Activated T-cell treated with anti-CD3 and anti-CD28 coated beads for 24 hours (primary cell): ENCODE data around the gene RANBP3.
A peak's percentile ranks its signal among the peaks of the same experiment; 100 is the strongest.
"Not testable (repeated sequence)": the region's sequence is repeated elsewhere in the genome, so short reads cannot be mapped to it uniquely, and the experiment has no call there.

Experiments
- DNase-seq: peaks from one replicate; pipeline ENCODE4 v3.0.0-alpha.2; 2020; ENCODE audit warnings: low read depth

Gene RANBP3

DNA sequence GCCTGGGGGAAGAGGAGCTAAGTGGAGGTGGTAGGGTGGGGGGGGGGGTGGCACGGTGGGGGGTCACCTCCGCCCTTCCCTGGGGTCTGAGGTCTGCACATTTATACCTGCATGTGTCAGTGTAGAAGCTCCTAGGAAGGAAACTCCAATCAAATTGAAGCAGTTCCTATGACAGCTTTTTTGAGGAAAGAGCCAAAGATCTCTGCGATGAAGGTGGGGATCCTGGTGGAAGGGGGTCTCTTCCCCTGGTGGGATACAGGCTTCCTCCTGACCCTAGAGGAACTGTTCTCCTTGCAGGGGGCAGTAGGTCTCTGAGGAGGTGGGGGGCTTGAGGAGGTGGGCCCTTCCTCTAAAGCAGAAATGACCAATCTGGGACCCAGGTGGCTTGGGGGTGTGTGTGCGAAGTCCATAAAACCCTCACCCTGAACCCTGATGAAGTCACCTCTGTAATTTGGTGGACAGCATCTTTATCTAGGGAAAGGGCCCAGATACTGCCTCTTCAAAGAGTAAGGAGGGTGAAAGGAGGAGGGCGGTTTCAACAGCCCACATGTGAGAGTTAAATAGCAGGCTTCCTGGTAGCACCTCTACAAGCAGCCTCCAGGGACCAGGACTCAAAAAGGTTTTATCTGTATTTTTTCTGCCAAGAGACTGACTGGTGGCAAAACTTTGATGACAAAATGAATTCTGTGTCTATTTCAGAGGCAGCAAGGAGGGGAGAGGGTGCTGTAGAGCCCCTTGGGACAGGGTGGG, 12.9 kb downstream of the RANBP3 start:
- DNase-seq, result no peak

- no peak for DNase-seq
Measured at GRCh38 chr19:5963855-5964254, 14.1 kb downstream of the RANBP3 start.

DNA sequence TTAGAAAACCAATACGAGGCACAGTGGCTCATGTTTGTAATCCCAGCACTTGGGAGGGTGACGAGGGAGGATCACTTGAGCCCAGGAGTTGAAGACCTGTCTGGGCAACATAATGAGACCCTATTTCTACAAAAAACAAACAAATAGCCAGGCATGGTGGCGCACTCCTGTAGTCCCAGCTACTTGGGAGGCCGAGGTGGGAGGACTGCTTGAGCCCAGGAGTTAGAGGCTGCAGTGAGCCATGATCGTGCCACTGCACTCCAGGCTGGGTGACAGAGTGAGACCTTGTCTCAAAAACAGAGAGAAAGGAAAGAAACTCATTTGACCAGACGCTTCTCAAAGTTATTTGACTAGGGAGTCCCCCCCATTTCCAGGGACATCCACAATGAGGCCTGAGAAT, 14.7 kb downstream of the RANBP3 start:
- not testable (repeated sequence) for DNase-seq

- peak; percentile 39 for DNase-seq
Measured at GRCh38 chr19:5961969-5962945, 15.7 kb downstream of the RANBP3 start.

DNA sequence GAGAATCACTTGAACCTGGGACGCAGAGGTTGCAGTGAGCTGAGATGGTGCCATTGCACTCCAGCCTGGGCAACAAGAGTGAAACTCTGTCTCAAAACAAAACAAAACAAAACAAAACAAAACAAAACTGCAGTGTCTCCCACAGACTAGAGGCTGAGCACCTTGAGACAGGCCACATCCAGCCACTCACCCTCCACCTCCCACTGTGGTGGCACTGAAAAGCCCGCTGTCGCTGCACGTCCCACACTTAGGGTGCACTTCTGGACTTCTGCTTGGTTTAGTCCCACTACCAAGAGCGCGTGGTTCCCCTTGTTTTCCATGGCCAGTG, 16.3 kb downstream of the RANBP3 start:
- not testable (repeated sequence) for DNase-seq

DNA sequence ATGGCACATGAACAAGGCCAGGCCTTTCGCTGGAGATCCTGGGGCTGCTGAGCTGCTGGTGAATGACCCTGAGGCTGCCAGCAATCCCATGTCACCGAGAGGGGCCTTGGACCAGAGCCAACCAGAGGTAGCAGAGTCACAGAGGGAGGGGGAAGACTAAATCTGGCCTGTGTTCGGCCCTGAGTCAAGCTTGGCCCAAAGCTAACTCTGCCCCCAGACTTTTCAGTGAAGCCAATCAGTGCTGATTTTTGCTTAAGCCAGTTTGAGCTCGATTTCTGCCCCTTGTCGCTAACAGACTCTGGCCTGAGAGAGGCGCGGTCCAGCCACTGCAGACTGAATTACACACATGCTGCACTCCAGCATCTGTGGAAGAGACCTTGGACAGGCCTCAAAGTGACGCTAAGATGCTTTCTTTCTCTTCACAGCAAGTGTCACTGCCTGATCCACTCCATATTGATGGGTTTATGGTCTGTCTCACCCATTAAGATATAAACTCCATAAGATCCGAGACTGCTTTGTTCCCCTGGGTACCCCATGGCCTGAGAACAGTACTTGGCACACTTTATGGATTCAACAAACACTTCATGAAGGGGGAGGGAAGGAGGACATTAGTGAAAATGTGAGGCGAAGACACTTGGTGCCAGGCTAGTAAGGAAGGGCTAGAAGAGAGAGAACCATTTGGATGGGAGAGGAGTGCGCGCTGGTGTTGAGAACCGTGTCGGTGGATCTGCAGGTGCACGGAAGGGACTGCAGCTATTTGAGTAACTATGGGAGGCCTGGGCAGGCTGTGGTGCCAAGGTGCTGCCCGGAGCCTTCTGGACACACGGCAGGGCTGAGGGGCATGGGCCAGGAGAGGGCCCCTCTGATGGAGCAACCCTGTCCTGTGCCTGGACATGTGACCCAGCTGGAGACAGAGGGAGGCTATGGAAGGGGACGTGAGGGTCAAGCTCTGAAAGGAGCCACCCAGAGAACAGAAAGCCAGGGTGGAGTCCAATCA, 17.6 kb downstream of the RANBP3 start:
- no peak for DNase-seq

DNA sequence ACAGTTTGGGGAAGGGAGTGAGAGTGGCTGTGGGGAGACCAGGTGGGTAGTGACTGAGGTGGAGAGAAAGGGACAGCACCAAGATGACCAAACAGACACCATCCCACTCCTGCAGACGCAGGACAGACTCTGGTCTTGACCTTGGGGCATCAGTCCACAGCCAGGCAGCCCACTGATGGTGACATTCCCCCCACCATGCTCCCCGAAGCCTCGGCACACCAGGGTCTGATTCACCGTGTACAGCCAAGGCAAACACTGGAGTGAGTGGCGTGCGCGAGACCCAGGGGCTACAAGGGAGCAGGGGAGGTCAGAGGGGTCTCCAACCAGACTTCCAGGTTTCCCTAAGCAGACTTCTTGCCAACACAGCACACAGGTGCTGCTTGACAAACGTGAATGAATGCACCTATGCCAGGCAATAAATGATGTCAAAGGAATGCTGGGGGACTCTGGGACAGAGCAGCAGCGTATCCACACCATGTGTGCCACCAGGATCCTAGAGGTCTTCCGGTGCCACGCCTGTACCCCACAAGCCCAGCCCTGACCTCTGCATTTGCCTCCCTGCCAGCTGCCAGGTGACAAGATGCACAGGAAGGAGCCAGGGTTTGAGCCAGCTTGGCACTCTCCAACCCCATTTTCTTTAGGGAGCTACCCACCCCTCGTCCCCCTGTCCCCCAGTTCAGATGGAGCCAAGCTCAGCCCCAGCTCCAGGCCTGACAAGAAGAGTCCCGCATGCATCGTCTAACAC, 18.5 kb downstream of the RANBP3 start:
- no peak for DNase-seq

DNA sequence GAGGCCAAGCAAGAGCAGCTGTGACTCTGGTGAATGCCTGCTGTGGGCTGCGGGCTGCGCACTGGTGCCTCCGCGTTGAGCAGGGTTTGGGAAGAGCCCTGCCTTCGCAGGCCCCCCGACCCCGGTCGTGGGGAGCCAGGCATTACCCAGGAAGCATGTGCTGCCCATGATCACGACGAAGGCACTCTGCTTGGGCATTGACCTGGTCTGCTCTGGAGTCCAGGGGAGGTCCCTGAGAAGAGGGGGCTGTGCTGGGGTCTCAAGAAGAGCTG, 19.2 kb downstream of the RANBP3 start:
- DNase-seq, result no peak

DNA sequence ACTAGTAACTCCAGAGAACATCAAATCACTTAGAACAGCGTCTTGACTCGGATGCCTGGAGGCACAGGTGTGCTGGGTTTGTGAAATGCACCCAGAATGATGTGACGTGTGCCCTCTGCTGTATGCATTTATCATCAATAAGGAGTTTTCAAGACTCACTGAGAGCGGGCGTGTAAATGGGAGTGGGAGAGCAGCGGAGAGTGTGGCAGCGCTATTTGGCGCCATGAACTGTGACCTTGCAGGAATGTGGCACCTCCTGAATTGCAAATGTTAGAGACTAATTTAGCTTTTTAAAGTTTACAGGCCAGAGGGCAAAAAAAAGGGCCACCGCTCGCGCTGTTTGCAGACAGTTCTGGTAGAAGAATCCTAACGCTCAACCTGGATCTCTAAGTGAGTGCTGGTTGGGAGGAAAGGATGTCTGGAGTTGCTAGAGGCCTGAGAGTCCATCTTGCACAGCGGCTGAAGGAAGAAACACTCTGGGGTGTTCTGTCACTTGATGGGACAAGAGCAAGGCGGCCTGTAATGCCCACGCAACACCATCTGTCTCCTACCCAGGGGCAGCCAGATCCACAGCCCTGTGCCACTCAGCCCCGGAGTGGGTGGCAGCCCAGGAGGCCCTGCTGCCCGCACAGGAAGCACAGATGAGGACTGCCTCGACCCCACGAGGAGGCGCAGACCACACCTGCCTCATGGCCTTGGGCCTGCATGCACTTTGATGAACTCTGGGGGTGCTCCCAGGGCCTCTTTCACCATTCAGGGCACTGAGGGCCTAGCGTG, 19.7 kb downstream of the RANBP3 start:
- no peak for DNase-seq

GRCh38 chr19:5957170-5957569, 20.8 kb downstream of the RANBP3 start:
- DNase-seq, result no peak

DNA sequence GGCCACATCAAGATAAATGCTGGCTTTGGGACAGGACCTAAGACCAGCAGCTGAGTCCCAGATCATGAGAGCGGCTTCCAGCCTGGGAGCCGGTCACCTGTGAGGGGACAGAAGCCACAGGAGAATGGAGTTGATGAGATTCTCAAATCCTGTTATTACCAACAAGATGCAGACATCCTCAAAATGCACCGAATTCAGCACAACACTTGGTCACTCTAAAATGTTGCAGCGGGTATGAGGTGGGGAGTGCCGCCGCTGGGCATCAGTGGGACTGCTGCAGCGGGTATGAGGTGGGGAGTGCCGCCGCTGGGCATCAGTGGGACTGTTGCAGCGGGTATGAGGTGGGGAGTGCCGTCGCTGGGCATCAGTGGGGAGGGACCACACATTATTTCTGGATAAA, 21.2 kb downstream of the RANBP3 start:
- no peak for DNase-seq

DNA sequence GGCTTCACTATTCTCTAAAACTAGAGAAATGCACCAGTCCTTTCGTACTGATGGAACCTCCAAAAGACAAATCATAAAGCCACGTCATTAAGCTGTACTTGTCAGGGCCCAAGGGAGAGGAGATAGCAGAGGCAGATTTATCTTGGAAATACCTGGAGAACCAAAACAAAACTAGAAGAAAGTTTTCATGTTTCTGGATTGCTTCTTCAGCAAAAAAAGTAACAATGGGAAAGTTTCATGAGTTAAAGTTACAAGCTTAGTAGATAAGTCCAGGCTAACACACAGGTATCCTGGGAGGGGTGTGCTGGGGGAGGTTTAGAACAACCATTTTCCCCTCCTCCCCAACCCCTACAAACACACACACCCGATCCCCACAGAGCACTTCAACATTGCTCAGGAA, 21.6 kb downstream of the RANBP3 start:
- no peak for DNase-seq

GRCh38 chr19:5955636-5955935, 22.4 kb downstream of the RANBP3 start:
- DNase-seq, result no peak

DNA sequence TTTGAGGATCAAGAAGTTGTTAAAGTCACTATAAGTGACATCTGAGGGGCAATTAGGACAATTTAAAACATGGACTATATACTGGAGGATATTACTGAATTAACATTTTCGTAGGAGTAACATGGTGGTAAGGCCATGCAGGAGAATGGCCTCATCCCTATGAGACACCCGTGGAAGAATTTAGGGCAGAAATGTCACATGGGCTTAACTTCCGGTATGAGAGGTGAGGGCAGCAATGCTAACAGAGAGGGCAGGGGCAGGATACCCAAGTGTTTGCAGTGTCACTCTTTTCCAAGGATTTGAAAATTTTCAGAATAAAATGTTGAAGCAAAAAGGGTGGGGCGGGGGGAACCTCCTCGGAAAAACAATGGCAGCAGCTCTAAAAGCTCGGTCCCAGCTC, 23.6 kb downstream of the RANBP3 start:
- DNase-seq, result no peak

- no peak for DNase-seq
Measured at GRCh38 chr19:5953680-5954213, 24.2 kb downstream of the RANBP3 start.

- no peak for DNase-seq
Measured at GRCh38 chr19:5953030-5953589, 24.8 kb downstream of the RANBP3 start.

DNA sequence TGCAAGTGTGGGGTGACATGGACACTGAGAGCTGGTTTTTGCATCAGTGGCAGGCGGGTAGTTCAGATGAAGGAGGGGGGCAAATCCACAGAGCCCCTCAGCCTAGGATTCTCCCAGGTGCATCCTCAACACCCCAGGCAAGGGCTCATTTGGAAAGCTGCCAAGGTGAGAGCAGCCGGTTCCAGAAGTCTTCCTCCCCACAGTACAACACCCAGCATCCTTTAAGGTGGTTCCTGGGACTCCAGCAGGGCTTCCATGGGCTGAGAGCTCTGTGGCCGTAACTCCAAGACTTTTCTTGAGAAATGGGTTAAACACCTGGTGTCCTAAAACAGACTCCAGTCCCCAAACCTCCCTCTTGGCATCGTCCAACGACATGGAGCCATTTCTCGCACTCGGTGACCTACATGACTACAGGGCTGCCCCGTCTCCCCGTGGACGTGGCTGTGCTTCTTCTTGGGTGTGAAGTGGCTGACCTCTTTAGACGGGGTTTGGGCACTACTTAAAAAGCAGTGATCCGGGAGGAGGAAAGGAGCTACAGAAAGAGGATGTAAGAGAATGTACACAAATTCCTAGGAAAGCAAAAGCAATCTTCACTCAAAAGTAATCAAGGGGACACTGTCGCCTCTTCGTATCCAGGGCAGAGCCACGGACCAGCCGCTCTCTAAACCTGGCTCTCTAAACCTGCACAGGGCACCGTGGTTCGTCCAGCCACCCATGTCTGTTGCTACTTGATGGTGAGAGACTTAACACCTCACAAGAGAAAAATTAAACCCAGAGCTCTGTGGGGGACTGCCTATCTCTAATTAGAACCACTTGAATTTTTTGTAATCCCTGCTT, 25.5 kb downstream of the RANBP3 start:
- no peak for DNase-seq

DNA sequence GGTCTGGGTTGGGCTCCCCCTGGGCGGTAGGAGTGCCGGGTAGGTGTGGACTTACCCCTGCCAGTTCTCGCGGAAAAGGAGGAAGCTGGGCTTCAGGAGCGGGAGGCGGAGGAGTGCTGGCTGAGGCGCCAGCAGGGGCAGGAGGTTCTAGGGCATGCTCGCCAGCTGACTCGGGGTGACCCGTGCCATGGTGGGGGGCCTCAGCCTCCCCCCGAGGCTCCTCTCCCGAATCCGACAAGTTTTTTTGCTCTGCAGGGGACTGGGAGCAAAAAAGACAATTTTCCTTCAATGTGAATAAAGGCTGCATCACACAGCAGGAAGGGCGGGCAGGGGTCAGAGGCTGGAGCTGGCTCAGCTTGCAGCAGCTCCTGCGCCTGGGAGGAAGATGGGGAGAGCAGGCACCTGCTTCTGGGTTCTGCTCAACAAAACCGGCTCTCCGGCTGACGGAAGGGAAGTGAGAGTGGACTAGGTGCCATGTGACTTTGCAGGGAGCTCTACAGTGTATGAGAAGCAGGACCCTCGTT, 26.5 kb downstream of the RANBP3 start:
- no peak for DNase-seq

GRCh38 chr19:5950741-5951140, 27.2 kb downstream of the RANBP3 start:
- DNase-seq, result no peak
